HepG2 (cell line): Measurements from ENCODE around the gene ISCU. TPM values are rescaled to one million over a fixed set of nuclear protein-coding genes. Genes with fewer than 3 reads are reported as not detected.

Experiments
- ATAC-seq: fragments of 200-7000 bp; cut with Tn5 transposase; 3 replicates; pipeline ENCODE4 v1.9.1; 2020; ENCODE audit warnings: mild to moderate bottlenecking, moderate library complexity
- BruUV-seq: library from RNA; stranded (reverse); fragments of 400-500 nt; replicated peaks from 2 replicates; lab custom pipeline; 2021; lab: Mats Ljungman, UMichigan
- CTCF ChIA-PET: fragments of 300-600 bp; formaldehyde crosslinking; extraction: SDS; loops from one replicate; lab custom pipeline; 2021; ENCODE audit warnings: low total read pairs, inconsistent platforms, low intra/inter-chr PET ratio; lab: Yijun Ruan, JAX
- POLR2A ChIA-PET: fragments of 350-600 bp; sonication (Branson Sonifier 250); formaldehyde crosslinking; loops from one replicate; lab custom pipeline; 2020; ENCODE audit warnings: antibody characterized with exemption, inconsistent platforms; lab: Yijun Ruan, JAX
- DNase-seq: peaks from one replicate; pipeline ENCODE4 v3.0.0-alpha.2; 2015; ENCODE audit warnings: low spot score
- FAIRE-seq: peaks from 3 replicates; lab custom pipeline; 2011; peaks lifted over from hg19 to GRCh38; lab: Jason Lieb, UNC
- H2AFZ ChIP-seq: one replicate; pipeline ENCODE4 v1.6.1; 2011; ENCODE audit warnings: low read length, inconsistent platforms
- H3K27ac ChIP-seq: fragments of 300-600 bp; 3 replicates; pipeline ENCODE4 v1.8.0; 2011; ENCODE audit warnings: mixed run types, mild to moderate bottlenecking, mixed read lengths, low read length, inconsistent platforms; ENCODE audit not compliant: insufficient read depth; ENCODE audit errors: extremely low read length
- H3K27me3 ChIP-seq, 2 experiments: fragments of 200-600 bp in 1 of 2; 2 replicates in 1 of 2; 3 replicates in 1 of 2; pipeline versions ENCODE4 v1.6.0 to v1.8.0; 2011; ENCODE audit warnings: low read length in 2 of 2, mild to moderate bottlenecking in 2 of 2, moderate library complexity in 2 of 2, inconsistent platforms in 1 of 2; ENCODE audit not compliant: insufficient read depth in 2 of 2, control insufficient read depth in 1 of 2
- H3K36me3 ChIP-seq, 2 experiments: fragments of 200-600 bp in 1 of 2; replicated peaks in 1 of 2; 2 replicates in 1 of 2; 3 replicates in 1 of 2; pipeline versions ENCODE4 v1.5.1 to v1.8.0; 2011; ENCODE audit warnings: low read length in 2 of 2, inconsistent platforms in 1 of 2; ENCODE audit not compliant: insufficient read depth in 2 of 2, control insufficient read depth in 1 of 2
- H3K4me1 ChIP-seq: 2 replicates; pipeline ENCODE4 v1.5.1; 2012; ENCODE audit warnings: low read length, inconsistent platforms; ENCODE audit not compliant: insufficient read depth
- H3K4me2 ChIP-seq: 2 replicates; pipeline ENCODE4 v1.6.0; 2011; ENCODE audit warnings: low read depth, low read length, inconsistent platforms
- H3K4me3 ChIP-seq, 3 experiments: fragments of 200-600 bp in 1 of 3; sonication (generic), shearing (Covaris generic) in 1 of 3; replicated peaks in 1 of 3; 2 replicates each; pipeline ENCODE4 v1.5.1; 2011 to 2016; ENCODE audit warnings: low read length in 3 of 3, inconsistent platforms in 2 of 3, low read depth in 2 of 3, mild to moderate bottlenecking in 2 of 3, control low read depth in 1 of 3, mixed read lengths in 1 of 3; ENCODE audit not compliant: insufficient read depth in 1 of 3
- H3K79me2 ChIP-seq: one replicate; pipeline ENCODE4 v1.6.1; 2011; ENCODE audit warnings: low read length, inconsistent platforms; ENCODE audit not compliant: insufficient read depth
- H3K9ac ChIP-seq: 2 replicates; pipeline ENCODE4 v1.6.0; 2011; ENCODE audit warnings: mild to moderate bottlenecking, low read depth, low read length, inconsistent platforms; ENCODE audit not compliant: insufficient read depth
- H3K9me3 ChIP-seq: 2 replicates; pipeline ENCODE4 v1.5.1; 2012; ENCODE audit warnings: mild to moderate bottlenecking, low read length
- H4K20me1 ChIP-seq: 2 replicates; pipeline ENCODE4 v1.6.0; 2011; ENCODE audit warnings: inconsistent platforms, mild to moderate bottlenecking, low read length, moderate library complexity; ENCODE audit not compliant: insufficient read depth
- KDM2A ChIP-seq: sonication (generic); formaldehyde crosslinking; IDR thresholded peaks from 2 replicates; pipeline ENCODE4 v1.4.0; 2020; ENCODE audit warnings: low read depth, missing genetic modification reagents, borderline replicate concordance
- NFIB ChIP-seq: sonication (generic); formaldehyde crosslinking; IDR thresholded peaks from 2 replicates; pipeline ENCODE4 v1.9.0; 2021; ENCODE audit warnings: missing genetic modification reagents, mild to moderate bottlenecking, borderline replicate concordance
- PHF5A ChIP-seq: IDR thresholded peaks from one replicate; pipeline ENCODE4 v1.6.1; 2018; ENCODE audit warnings: low read depth, missing genetic modification reagents; ENCODE audit not compliant: unreplicated experiment
- RBFOX2 ChIP-seq: fragments of 200-400 bp; formaldehyde crosslinking; IDR thresholded peaks from 2 replicates; pipeline ENCODE4 v1.6.1; 2017; ENCODE audit warnings: low read depth, mild to moderate bottlenecking, low read length
- WIZ ChIP-seq: sonication (generic); formaldehyde crosslinking; IDR thresholded peaks from 2 replicates; pipeline ENCODE4 v1.5.1; 2020; ENCODE audit warnings: mild to moderate bottlenecking, missing genetic modification reagents
- ZC3H4 ChIP-seq: sonication (generic); formaldehyde crosslinking; IDR thresholded peaks from 2 replicates; pipeline ENCODE4 v1.4.0; 2020; ENCODE audit warnings: missing genetic modification reagents, borderline replicate concordance
- ZFX ChIP-seq: sonication (generic); formaldehyde crosslinking; IDR thresholded peaks from 2 replicates; pipeline ENCODE4 v1.4.0; 2020; ENCODE audit warnings: mild to moderate bottlenecking, low read depth, missing genetic modification reagents, moderate library complexity
- ZNF614 ChIP-seq: IDR thresholded peaks from 2 replicates; pipeline ENCODE4 v1.6.1; 2018; ENCODE audit warnings: missing biosample characterization, missing genetic modification reagents, inconsistent platforms, borderline replicate concordance
- ZNF780A ChIP-seq: sonication (generic); formaldehyde crosslinking; IDR thresholded peaks from 2 replicates; pipeline ENCODE4 v1.8.0; 2022; ENCODE audit warnings: mild to moderate bottlenecking, missing genetic modification reagents, moderate library complexity
- WGBS: methylation state at CpG from one replicate; pipeline ENCODE4 v1.1.6; 2017; ENCODE audit warnings: low lambda C conversion rate; 5-methylcytosine and 5-hydroxymethylcytosine counted together
- in situ Hi-C: cut with HindIII; loops from 2 replicates; pipeline ENCODE4 v1.10.0; 2017; ENCODE audit warnings: low pct_unique_long_range_greater_than_20kb; ENCODE audit not compliant: extremely low pct_ligation_motif_present
- intact Hi-C: fragments of 100-400 bp; cut with micrococcal nuclease; formaldehyde crosslinking; loops from one replicate; pipeline ENCODE4 v1.10.0; 2022; ENCODE audit not compliant: unreplicated experiment
- polyA plus RNA-seq, 8 experiments: library from polyadenylated mRNA; depleted of rRNA in 3 of 8; stranded (reverse) in 7 of 8; unstranded in 1 of 8; fragments of >200 nt; fragmentation: Illumina TruSeq in 4 of 8; extraction: Trizol in 4 of 8; gene quantifications; 2 replicates each; pipeline versions ENCODE4 v1.2.1 to v1.2.3, GENCODE V29; 2011 to 2016; ENCODE audit warnings: low read depth in 4 of 8, missing spikeins in 1 of 8, mixed read lengths in 1 of 8; ENCODE audit not compliant: insufficient read depth in 1 of 8
- total RNA-seq, 5 experiments: library from RNA; depleted of rRNA; stranded (reverse); fragments of >200 nt; fragmentation: Illumina TruSeq; extraction: Trizol; gene quantifications; 2 replicates each; pipeline ENCODE4 v1.2.3, GENCODE V29; 2016; ENCODE audit warnings: low read depth in 1 of 5
- TF ChIP-seq, protein P1 (sequence below): IDR thresholded peaks from 2 replicates; pipeline ENCODE4 v1.6.1; 2012; ENCODE audit warnings: low read length, improper control_type of control experiment
- TF ChIP-seq, protein P2 (sequence below): sonication (generic); formaldehyde crosslinking; IDR thresholded peaks from 2 replicates; pipeline ENCODE4 v1.5.0; 2020; ENCODE audit warnings: missing genetic modification reagents, mild to moderate bottlenecking, borderline replicate concordance

ISCU gene
- total and polyA plus RNA-seq, 2 of the 13 experiments (the other 11 are each of a cell fraction or from before 2014, with no cell fraction given) = 94.4 to 107 TPM

DNA sequence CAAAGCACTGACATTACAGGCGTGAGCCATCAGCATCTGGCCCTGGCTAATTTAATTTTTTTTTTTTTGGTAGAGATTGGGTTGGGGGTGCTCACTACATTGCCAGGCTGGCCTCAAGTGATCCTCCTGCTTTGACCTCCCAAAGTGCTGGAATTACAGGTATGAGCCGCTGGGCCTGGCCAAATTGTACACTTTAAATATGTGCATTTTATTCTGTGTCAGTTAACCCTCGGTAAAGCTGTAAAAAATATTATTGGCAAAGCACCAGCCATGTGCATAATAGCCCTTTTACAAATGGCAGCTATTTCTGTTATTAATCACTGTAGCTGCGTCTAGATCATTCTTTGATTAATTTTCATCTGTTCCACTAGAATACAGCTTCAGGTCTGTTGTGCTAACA is 23.5 kb downstream of the ISCU start:
- no peak for ATAC-seq
- H3K9ac ChIP-seq = no peak overlapping the region

DNA sequence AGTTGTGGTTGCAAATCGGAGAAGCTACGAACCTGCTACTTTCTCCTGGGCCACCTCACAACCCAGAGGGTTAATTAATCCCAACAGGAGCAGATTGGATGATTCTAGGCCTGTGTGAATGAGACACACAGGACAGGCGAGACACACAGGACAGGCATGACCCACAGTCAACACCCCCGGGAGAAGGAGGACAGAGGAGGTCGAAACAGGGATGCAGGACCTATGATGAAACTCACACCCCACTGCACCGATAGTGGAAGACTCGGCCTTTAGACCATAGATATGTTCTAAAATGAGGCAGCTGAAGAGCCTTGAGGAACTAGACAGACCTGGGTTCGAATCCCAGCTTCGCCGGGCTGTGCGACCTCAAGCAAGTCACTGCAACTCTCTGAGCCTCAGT is 23.9 kb downstream of the ISCU start:
- CTCF ChIA-PET = no interaction called here
- Histone ChIP-seq H3K4me1 (no peaks in the 10 kb centered on the region), H2AFZ (no peak overlapping the region), H3K79me2 (no peaks in the 10 kb centered on the region), H4K20me1 (no peaks in the 10 kb centered on the region), H3K4me3 (no peak overlapping the region), H3K27me3 (peaks cover 7 to 35% of the 10 kb centered on the region in 2 experiments; a peak in 4 of 5 replicates), H3K27ac (no peak overlapping the region), H3K9me3 (no peaks in the 10 kb centered on the region), H3K36me3 (no peaks in the 10 kb centered on the region), H3K4me2 (no peak overlapping the region), H3K9ac (no peak overlapping the region)
- WGBS = 56% methylated on average over 11 of the region's 11 CpGs
- in situ Hi-C loops (no loop called here), intact Hi-C loops (no loop called here)
- no peak for FAIRE-seq
- TF ChIP-seq ZNF614 (CRISPR knock-in tag) (no peak), ZC3H4 (CRISPR knock-in tag) (no peak), PHF5A (CRISPR knock-in tag) (no peak), WIZ (CRISPR knock-in tag) (no peak), ZFX (CRISPR knock-in tag) (no peak), KDM2A (no peak), ZNF780A (CRISPR knock-in tag) (no peak), RBFOX2 (no peak)
- TF ChIP-seq, protein P1, sequence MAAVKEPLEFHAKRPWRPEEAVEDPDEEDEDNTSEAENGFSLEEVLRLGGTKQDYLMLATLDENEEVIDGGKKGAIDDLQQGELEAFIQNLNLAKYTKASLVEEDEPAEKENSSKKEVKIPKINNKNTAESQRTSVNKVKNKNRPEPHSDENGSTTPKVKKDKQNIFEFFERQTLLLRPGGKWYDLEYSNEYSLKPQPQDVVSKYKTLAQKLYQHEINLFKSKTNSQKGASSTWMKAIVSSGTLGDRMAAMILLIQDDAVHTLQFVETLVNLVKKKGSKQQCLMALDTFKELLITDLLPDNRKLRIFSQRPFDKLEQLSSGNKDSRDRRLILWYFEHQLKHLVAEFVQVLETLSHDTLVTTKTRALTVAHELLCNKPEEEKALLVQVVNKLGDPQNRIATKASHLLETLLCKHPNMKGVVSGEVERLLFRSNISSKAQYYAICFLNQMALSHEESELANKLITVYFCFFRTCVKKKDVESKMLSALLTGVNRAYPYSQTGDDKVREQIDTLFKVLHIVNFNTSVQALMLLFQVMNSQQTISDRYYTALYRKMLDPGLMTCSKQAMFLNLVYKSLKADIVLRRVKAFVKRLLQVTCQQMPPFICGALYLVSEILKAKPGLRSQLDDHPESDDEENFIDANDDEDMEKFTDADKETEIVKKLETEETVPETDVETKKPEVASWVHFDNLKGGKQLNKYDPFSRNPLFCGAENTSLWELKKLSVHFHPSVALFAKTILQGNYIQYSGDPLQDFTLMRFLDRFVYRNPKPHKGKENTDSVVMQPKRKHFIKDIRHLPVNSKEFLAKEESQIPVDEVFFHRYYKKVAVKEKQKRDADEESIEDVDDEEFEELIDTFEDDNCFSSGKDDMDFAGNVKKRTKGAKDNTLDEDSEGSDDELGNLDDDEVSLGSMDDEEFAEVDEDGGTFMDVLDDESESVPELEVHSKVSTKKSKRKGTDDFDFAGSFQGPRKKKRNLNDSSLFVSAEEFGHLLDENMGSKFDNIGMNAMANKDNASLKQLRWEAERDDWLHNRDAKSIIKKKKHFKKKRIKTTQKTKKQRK = no peak
- BruUV-seq = no TSS peak
- no peak for ATAC-seq
- POLR2A ChIA-PET = no interaction called here
- no peak for DNase-seq

More for the DNA sequence above, 23.5 kb downstream of the ISCU start:
- FAIRE-seq = no peak
- H3K27me3 ChIP-seq = peaks cover 7 to 31% of the 10 kb centered on the region in 2 experiments; a peak in 4 of 5 replicates
- intact Hi-C loops (no loop called here), in situ Hi-C loops (no loop called here)
- H3K36me3 ChIP-seq = no peaks in the 10 kb centered on the region
- no peak overlapping the region for H3K4me3 ChIP-seq
- no peaks in the 10 kb centered on the region for H3K4me1 ChIP-seq
- TF ChIP-seq, protein P2, sequence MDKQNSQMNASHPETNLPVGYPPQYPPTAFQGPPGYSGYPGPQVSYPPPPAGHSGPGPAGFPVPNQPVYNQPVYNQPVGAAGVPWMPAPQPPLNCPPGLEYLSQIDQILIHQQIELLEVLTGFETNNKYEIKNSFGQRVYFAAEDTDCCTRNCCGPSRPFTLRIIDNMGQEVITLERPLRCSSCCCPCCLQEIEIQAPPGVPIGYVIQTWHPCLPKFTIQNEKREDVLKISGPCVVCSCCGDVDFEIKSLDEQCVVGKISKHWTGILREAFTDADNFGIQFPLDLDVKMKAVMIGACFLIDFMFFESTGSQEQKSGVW (CRISPR knock-in tag) = no peak
- TF ChIP-seq NFIB (CRISPR knock-in tag) = no peak
- H2AFZ ChIP-seq = no peak overlapping the region
- H3K79me2 ChIP-seq = no peaks in the 10 kb centered on the region
- no peak for DNase-seq
- H4K20me1 ChIP-seq = no peaks in the 10 kb centered on the region
- no peak overlapping the region for H3K4me2 ChIP-seq
- ChIA-PET CTCF (no interaction called here), POLR2A (no interaction called here)
- H3K9me3 ChIP-seq = no peaks in the 10 kb centered on the region
- BruUV-seq = no TSS peak
- WGBS = 11% methylated on average over 4 of the region's 4 CpGs
- H3K27ac ChIP-seq = no peak overlapping the region
